Left ventricle myocardium inferior (tissue), 1 donor: ENCODE data around the gene ZNF839. TPM values are rescaled to one million over a fixed set of nuclear protein-coding genes. Genes with fewer than 3 reads are reported as not detected.
"Not testable (repeated sequence)": the region's sequence is repeated elsewhere in the genome, so short reads cannot be mapped to it uniquely, and the experiment has no call there.

Source experiments
- DNase-seq: peaks from one replicate; pipeline ENCODE4 v3.0.0-alpha.2; 2020
- H3K27ac ChIP-seq: fragments of 200-600 bp; replicated peaks from 2 replicates; pipeline ENCODE4 v1.8.0; 2021
- H3K27me3 ChIP-seq: fragments of 200-600 bp; 2 replicates; pipeline ENCODE4 v1.8.0; 2021; ENCODE audit warnings: low read depth
- H3K36me3 ChIP-seq: fragments of 200-600 bp; 2 replicates; pipeline ENCODE4 v1.8.0; 2021
- H3K4me1 ChIP-seq: fragments of 200-600 bp; 2 replicates; pipeline ENCODE4 v1.8.0; 2021
- H3K4me3 ChIP-seq: fragments of 200-600 bp; 2 replicates; pipeline ENCODE4 v1.8.0; 2021; ENCODE audit warnings: mild to moderate bottlenecking, moderate library complexity
- H3K9me3 ChIP-seq: fragments of 200-600 bp; replicated peaks from 2 replicates; pipeline ENCODE4 v1.8.0; 2021
- intact Hi-C: fragments of 100-400 bp; cut with micrococcal nuclease; formaldehyde crosslinking; loops from one replicate; pipeline ENCODE4 v1.11.0; 2022
- total RNA-seq: library from RNA; stranded (reverse); fragmentation: NEBNext Ultra II Directional; extraction: Animal tissue kit (Norgen Biotek cat#: 25700); gene quantifications from one replicate; pipeline ENCODE4 v1.2.1, GENCODE V29; 2021
- TF ChIP-seq, protein P1 (sequence below): fragments of 200-600 bp; IDR thresholded peaks from 2 replicates; pipeline ENCODE4 v1.8.0; 2021; ENCODE audit warnings: antibody characterized with exemption, mild to moderate bottlenecking, borderline replicate concordance
- donor health status: DM: no; HTN: yes; CAD: no; lungs with severe emphysema.

ZNF839 gene
- total RNA-seq, 1 donor from 2014 or later = 6.9 TPM

DNA sequence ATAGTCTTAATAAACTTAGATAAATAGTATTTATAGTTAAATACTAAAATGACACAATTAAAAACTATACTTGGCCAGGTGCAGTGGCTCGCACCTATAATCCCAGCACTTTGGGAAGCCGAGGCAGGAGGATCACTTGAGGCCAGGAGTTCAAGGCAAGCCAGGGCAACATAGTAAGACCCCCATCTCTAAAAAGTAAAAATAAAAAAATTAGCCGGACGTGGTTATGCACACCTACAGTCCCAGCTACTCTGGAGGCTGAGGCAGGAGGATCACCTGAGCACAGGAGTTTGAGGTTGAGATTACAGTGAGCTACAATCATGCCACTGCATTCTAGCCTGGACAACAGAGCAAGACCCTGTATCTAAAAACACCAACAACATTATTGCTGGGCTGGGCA lies 27.1 kb downstream of the ZNF839 start:
- H3K4me1 ChIP-seq = peaks cover 15% of the 10 kb centered on the region
- no peaks in the 10 kb centered on the region for H3K27me3 ChIP-seq
- intact Hi-C loops = no loop called here
- H3K9me3 ChIP-seq = no peaks in the 10 kb centered on the region
- H3K27ac ChIP-seq = no peak overlapping the region
- TF ChIP-seq, protein P1, sequence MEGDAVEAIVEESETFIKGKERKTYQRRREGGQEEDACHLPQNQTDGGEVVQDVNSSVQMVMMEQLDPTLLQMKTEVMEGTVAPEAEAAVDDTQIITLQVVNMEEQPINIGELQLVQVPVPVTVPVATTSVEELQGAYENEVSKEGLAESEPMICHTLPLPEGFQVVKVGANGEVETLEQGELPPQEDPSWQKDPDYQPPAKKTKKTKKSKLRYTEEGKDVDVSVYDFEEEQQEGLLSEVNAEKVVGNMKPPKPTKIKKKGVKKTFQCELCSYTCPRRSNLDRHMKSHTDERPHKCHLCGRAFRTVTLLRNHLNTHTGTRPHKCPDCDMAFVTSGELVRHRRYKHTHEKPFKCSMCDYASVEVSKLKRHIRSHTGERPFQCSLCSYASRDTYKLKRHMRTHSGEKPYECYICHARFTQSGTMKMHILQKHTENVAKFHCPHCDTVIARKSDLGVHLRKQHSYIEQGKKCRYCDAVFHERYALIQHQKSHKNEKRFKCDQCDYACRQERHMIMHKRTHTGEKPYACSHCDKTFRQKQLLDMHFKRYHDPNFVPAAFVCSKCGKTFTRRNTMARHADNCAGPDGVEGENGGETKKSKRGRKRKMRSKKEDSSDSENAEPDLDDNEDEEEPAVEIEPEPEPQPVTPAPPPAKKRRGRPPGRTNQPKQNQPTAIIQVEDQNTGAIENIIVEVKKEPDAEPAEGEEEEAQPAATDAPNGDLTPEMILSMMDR = no peak
- H3K4me3 ChIP-seq = no peak overlapping the region
- no peak for DNase-seq
- H3K36me3 ChIP-seq = peaks cover 85% of the 10 kb centered on the region

DNA sequence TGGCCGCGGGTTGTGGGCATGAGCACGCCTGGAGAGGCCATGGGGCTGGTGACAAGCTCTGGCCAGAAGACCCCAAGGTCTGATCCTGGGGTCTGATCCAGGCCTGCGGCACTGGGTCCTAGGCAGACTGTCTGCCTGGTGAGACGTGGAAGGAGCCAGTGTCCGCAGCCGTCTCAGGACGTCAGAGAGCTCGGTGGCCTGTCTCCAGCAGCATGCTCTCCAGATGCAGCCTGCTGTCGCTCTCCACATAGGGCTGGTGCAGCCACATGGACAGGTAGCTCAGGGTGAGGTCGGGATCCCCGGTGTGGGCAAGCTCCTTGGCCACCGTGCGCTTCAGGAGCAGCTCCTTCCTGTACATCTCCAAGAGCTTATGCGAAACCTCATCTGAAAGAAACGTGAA lies 28.8 kb downstream of the ZNF839 start:
- intact Hi-C loops = no loop called here
- Histone ChIP-seq H3K4me1 (peaks cover 31% of the 10 kb centered on the region), H3K36me3 (peaks cover 85% of the 10 kb centered on the region)

DNA sequence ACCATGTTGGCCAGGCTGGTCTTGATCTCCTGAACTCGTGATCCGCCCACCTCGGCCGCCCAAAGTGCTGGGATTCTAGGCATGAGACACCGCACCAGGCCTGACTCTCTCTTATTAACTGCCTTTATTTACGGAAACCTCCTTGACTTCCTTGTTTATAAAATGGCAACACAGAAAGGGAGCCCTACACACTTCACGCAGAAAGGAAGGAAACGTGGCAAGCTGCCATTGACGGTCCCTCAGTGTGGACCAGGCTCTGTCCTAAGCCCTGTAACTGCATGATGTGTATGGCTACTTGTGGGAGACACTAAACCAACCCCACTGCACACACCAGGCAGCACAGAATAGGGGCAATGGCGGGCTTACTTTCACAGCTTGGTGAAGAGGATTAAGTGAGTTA lies 31.5 kb downstream of the ZNF839 start:
- intact Hi-C loops = no loop called here
- peaks cover 31% of the 10 kb centered on the region for H3K4me1 ChIP-seq
- H3K9me3 ChIP-seq = no peaks in the 10 kb centered on the region
- peaks cover 85% of the 10 kb centered on the region for H3K36me3 ChIP-seq
- TF ChIP-seq, protein P1 = no peak
- no peaks in the 10 kb centered on the region for H3K27me3 ChIP-seq
- peak overlapping the region; percentile 17 for H3K4me3 ChIP-seq
- DNase-seq = peak; percentile 30
- peak overlapping the region; percentile 81 for H3K27ac ChIP-seq

More for the DNA sequence above, 28.8 kb downstream of the ZNF839 start:
- H3K4me3 ChIP-seq = no peak overlapping the region
- H3K27me3 ChIP-seq = no peaks in the 10 kb centered on the region
- H3K27ac ChIP-seq = no peak overlapping the region
- DNase-seq = no peak
- H3K9me3 ChIP-seq = no peaks in the 10 kb centered on the region
- TF ChIP-seq, protein P1 = no peak

DNA sequence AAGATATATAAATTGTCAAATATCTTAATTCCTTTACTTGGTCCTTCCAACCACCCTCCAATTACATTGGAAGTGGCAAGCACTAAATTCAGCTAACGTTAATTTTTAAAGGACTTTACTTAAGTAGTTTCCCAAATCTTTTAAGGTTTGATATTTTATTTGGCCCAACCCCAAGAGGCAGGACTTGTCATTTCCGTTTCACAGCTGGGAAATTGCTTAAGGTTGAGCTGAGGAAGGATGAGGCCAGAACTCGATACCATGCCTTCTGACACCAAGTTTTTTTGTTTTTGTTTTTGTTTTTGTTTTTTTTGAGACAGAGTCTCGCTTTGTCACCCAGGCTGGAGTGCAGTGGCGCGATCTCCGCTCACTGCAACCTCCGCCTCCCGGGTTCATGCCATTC lies 32.0 kb downstream of the ZNF839 start:
- H3K27me3 ChIP-seq, intact Hi-C loops, DNase-seq, H3K9me3 ChIP-seq: not testable (repeated sequence)
- H3K36me3 ChIP-seq = peaks cover 85% of the 10 kb centered on the region
- H3K4me1 ChIP-seq = peaks cover 31% of the 10 kb centered on the region
- H3K4me3 ChIP-seq = peak overlapping the region; percentile 17
- peak overlapping the region; percentile 81 for H3K27ac ChIP-seq

DNA sequence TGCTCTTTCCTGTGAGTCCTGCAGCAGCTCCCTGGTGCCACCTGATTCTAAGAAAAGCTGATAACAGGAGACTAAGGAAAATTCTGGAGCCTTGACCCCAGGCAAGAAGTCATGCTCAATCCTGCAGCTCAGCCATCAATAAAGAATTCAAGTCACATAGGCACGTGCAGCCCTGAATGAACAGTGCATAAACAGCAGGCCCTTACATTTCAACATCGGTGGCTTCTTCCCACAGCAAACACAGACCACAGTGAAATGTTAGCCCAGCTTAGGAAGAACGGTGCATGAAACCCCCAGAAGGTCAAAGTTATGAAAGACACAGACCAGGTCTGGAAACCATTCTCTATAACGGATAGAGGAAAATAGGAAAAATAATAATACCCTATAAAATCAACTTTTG lies 32.7 kb downstream of the ZNF839 start:
- intact Hi-C loops = no loop called here
- Histone ChIP-seq H3K4me1 (peaks cover 31% of the 10 kb centered on the region), H3K4me3 (peak overlapping the region; percentile 17), H3K27ac (peak overlapping the region; percentile 81), H3K36me3 (peaks cover 85% of the 10 kb centered on the region), H3K9me3 (no peaks in the 10 kb centered on the region), H3K27me3 (no peaks in the 10 kb centered on the region)
- TF ChIP-seq, protein P1 = no peak
- DNase-seq = no peak

DNA sequence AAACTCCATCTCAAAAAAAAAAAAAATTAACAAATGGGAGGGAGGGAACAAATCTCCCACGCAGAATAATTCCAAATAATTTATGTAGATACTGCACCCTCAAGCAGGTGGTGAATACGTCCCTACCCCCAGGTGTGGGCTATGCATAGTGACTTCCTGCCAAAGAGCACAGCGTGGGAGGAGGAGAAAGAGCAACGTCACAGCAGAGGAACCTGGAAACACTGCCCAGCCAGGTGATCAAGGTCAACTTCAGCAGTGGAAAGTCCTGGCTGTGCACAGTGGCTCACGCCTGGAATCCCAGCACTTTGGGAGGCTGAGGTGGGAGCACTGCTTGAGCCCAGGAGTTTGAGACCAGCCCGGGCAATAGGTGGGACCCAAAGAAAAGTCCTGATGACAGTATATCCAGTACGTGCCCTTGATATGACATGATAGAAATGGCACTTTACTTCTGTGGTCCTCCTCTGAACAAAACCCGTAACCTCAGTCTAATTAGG lies 33.6 kb downstream of the ZNF839 start:
- H3K27ac ChIP-seq = no peak overlapping the region
- H3K27me3 ChIP-seq = no peaks in the 10 kb centered on the region
- no peak overlapping the region for H3K4me3 ChIP-seq
- no peaks in the 10 kb centered on the region for H3K9me3 ChIP-seq
- TF ChIP-seq, protein P1 = no peak
- H3K36me3 ChIP-seq = peaks cover 85% of the 10 kb centered on the region
- intact Hi-C loops = no loop called here
- DNase-seq = no peak
- peaks cover 31% of the 10 kb centered on the region for H3K4me1 ChIP-seq
